ENCODE measurements around the gene LUC7L. TPM values are rescaled to one million over a fixed set of nuclear protein-coding genes. Genes with fewer than 3 reads are reported as not detected.
"Not testable (repeated sequence)": the region's sequence is repeated elsewhere in the genome, so short reads cannot be mapped to it uniquely, and the experiment has no call there.

LUC7L gene
- total and polyA plus RNA-seq, 2 of the 8 experiments (the other 6 are each of a cell fraction or from before 2014, with no cell fraction given) = 49.7 to 129 TPM

- H2BK20ac ChIP-seq (ENCODE audit: low read length); H3K79me2 ChIP-seq (ENCODE audit: control insufficient read depth in 1 of 2, insufficient read depth in 2 of 2, low read length in 2 of 2); H3K9me3 ChIP-seq (ENCODE audit: insufficient read depth in 2 of 2, low read depth in 1 of 2, low read length in 1 of 2); H2BK12ac ChIP-seq (ENCODE audit: low read depth, low read length); H2BK5ac ChIP-seq (ENCODE audit: low read depth, low read length); H3K9ac ChIP-seq (replicated peaks in 1 of 4; ENCODE audit: extremely low read depth in 1 of 4, low read depth in 3 of 4, low read length in 3 of 4); H2AFZ ChIP-seq (ENCODE audit: low read length); H2BK15ac ChIP-seq (ENCODE audit: low read length); CTCF ChIA-PET (ENCODE audit: partially characterized antibody); H3K79me1 ChIP-seq (ENCODE audit: low read depth, low read length); H3K18ac ChIP-seq (ENCODE audit: extremely low read depth, low read length); FAIRE-seq; H2BK120ac ChIP-seq (replicated peaks; ENCODE audit: low read depth, low read length); H4K5ac ChIP-seq (ENCODE audit: insufficient read length, low read depth, low read length); H3K27ac ChIP-seq (ENCODE audit: low read depth, low read length); DNase-seq (ENCODE audit: low read depth in 1 of 2, low spot score in 2 of 2); H3K4me1 ChIP-seq (replicated peaks in 1 of 4; ENCODE audit: control insufficient read depth in 3 of 4, insufficient read depth in 4 of 4, low read length in 3 of 4); H3K56ac ChIP-seq (replicated peaks; ENCODE audit: insufficient read length, low read depth, low read length); H3K4me2 ChIP-seq (ENCODE audit: insufficient read depth in 1 of 2, low read depth in 2 of 2, low read length in 2 of 2); H3K14ac ChIP-seq (ENCODE audit: insufficient read length); H2AK5ac ChIP-seq (ENCODE audit: low read depth, low read length); H4K8ac ChIP-seq (ENCODE audit: extremely low read depth, insufficient read depth, low read length); H3K23ac ChIP-seq (ENCODE audit: insufficient read length); H4K91ac ChIP-seq (replicated peaks; ENCODE audit: insufficient read length, low read length); H3K36me3 ChIP-seq (ENCODE audit: control insufficient read depth in 2 of 4, insufficient read depth in 4 of 4, low read length in 3 of 4); H3K23me2 ChIP-seq (ENCODE audit: low read depth, low read length); H3K4ac ChIP-seq (replicated peaks; ENCODE audit: insufficient read length, low read depth, low read length); POLR2A ChIA-PET (ENCODE audit: partially characterized antibody): not testable (repeated sequence)
- Histone ChIP-seq H3K4me3 (ENCODE audit: extremely low read depth in 1 of 4, insufficient read depth in 2 of 4, low read depth in 3 of 4, low read length in 4 of 4) (0 out of 8 replicates have a peak overlapping the region, but pooled peaks of 1 of the 4 experiments have one; percentile 40), H4K20me1 (replicated peaks in 1 of 2; ENCODE audit: control insufficient read depth in 1 of 2, insufficient read depth in 2 of 2, low read length in 2 of 2) (peaks cover 8 to 17% of the 10 kb centered on the region in 2 experiments), H3K27me3 (replicated peaks in 1 of 4; ENCODE audit: control insufficient read depth in 3 of 4, extremely low read depth in 1 of 4, insufficient read depth in 3 of 4, low read length in 3 of 4) (peaks cover 63 to 85% (median 78%) of the 10 kb centered on the region in 4 experiments)
- 3% methylated on average over 8 of the region's 39 CpGs; no CpG with 5 or more reads in 1 of the 2 experiments for WGBS, 2 experiments (ENCODE audit: extremely low coverage in 1 of 2, insufficient coverage in 1 of 2, insufficient read length in 1 of 2, insufficient replicate concordance in 2 of 2, low coverage in 1 of 2, low lambda C conversion rate in 2 of 2, missing lambda C conversion rate in 1 of 2)
These were observed 53.2 kb downstream of the LUC7L start for GRCh38 chr16:176006-176405.
